SJSA1 (cell line): ENCODE data around the gene TOMM34. TPM values are rescaled to one million over a fixed set of nuclear protein-coding genes. Genes with fewer than 3 reads are reported as not detected.

Source experiments
- DNase-seq, 2 experiments: peaks; one replicate each; pipeline ENCODE4 v3.0.0-alpha.2; 2015 to 2020; ENCODE audit warnings: low spot score in 2 of 2, low read depth in 1 of 2
- H3K27ac ChIP-seq: fragments of 250-450 bp; sonication (Bioruptor Pico); 2 replicates; pipeline ENCODE4 v1.5.1; 2020; ENCODE audit warnings: mild to moderate bottlenecking, moderate library complexity
- H3K27me3 ChIP-seq: fragments of 250-450 bp; sonication (Bioruptor Pico); replicated peaks from 2 replicates; pipeline ENCODE4 v1.5.1; 2020; ENCODE audit warnings: mild to moderate bottlenecking, moderate library complexity
- H3K36me3 ChIP-seq: fragments of 250-450 bp; sonication (Bioruptor Pico); 2 replicates; pipeline ENCODE4 v1.5.1; 2020; ENCODE audit warnings: mild to moderate bottlenecking
- H3K4me1 ChIP-seq: fragments of 250-450 bp; sonication (Bioruptor Pico); replicated peaks from 2 replicates; pipeline ENCODE4 v1.6.1; 2021; ENCODE audit warnings: mild to moderate bottlenecking
- H3K4me3 ChIP-seq: fragments of 250-450 bp; sonication (Bioruptor Pico); 2 replicates; pipeline ENCODE4 v1.5.1; 2020; ENCODE audit warnings: mild to moderate bottlenecking
- H3K9me3 ChIP-seq: fragments of 250-450 bp; sonication (Bioruptor Pico); replicated peaks from 2 replicates; pipeline ENCODE4 v1.5.1; 2020; ENCODE audit warnings: mild to moderate bottlenecking
- total RNA-seq: library from RNA; depleted of rRNA; stranded (reverse); fragments of >200 nt; shearing (Covaris generic); gene quantifications from 2 replicates; pipeline ENCODE4 v1.2.3, GENCODE V29; 2014

Gene TOMM34
- total RNA-seq, 1 experiment from 2014 or later, result 33.7 TPM

- Histone ChIP-seq H3K4me3 (no peak overlapping the region), H3K9me3 (no peaks in the 10 kb centered on the region), H3K36me3 (peaks cover 26% of the 10 kb centered on the region), H3K27me3 (0 out of 2 replicates have a peak, but pooled peaks cover 5% of the 10 kb centered on the region), H3K27ac (no peak overlapping the region), H3K4me1 (peaks cover 30% of the 10 kb centered on the region)
- peak in 1 of 2 experiments; percentile 48 for DNase-seq
These were observed 10.1 kb upstream of the TOMM34 start for GRCh38 chr20:44970243-44970757.

GRCh38 chr20:44969300-44969894, 9.2 kb upstream of the TOMM34 start:
- Histone ChIP-seq H3K9me3 (no peaks in the 10 kb centered on the region), H3K36me3 (peaks cover 18% of the 10 kb centered on the region), H3K4me1 (peaks cover 30% of the 10 kb centered on the region), H3K27me3 (0 out of 2 replicates have a peak, but pooled peaks cover 5% of the 10 kb centered on the region), H3K4me3 (no peak overlapping the region), H3K27ac (no peak overlapping the region)
- DNase-seq, result no peak

- H3K4me3 ChIP-seq, result peak overlapping the region; percentile 67
- peaks cover 21% of the 10 kb centered on the region for H3K4me1 ChIP-seq
- peaks cover 3% of the 10 kb centered on the region; the same call in 1 of the 2 replicates for H3K36me3 ChIP-seq
- DNase-seq, result no peak
- no peaks in the 10 kb centered on the region for H3K9me3 ChIP-seq
- 0 out of 2 replicates have a peak, but pooled peaks cover 5% of the 10 kb centered on the region for H3K27me3 ChIP-seq
- no peak overlapping the region for H3K27ac ChIP-seq
These were observed 7.1 kb upstream of the TOMM34 start for GRCh38 chr20:44967207-44967807.

DNA sequence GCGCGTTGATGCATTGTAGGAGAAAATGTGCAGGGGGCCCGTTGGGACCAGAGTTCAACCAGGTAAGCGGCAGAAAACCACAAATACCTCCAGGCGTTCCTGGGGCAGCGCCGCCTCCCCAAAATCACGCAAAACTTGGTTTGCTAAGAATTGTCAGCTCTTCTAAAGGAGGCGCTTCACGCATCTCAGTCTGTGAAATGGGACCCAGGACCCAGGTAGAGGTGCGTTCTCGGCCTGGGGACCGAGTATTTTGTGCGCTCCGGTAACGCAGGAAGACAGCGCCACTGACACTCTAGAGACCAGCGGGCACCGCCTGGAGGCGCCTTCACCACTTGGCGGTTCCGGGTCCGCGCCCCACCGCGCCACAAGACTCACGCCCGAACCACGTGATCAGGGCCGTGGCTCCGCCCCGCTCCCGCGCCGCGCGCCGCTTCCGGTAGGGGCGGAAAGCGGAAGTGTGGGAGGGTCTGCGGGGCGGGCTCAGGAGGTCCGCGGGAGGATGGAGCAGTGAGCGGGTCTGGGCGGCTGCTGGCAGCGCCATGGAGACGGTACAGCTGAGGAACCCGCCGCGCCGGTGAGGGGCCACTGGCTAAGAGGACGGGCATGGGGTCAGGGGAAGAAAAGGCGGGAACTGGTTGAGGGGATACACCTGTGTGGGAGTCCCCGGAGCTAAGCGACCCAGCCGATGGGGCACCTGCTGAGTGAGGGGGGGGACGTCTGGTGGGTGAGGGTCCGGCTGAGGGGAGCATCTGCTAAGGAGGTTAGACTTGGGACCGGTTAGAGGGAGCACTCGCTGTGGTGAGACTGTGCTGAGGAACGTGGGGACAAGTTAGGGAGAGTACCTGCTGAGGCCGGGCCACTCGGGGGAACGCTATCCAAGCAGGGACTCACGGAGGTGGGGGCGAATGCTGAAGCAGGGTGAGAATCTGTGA, 6.1 kb upstream of the TOMM34 start, which contains the start of gene STK4:
TSS of gene STK4 (plus strand) at position 483 of the 932 bp plus-strand sequence. CDS start at position 540, 57 bp downstream.
- Histone ChIP-seq H3K4me3 (peak within 1 kb of the TSS; percentile 67), H3K36me3 (peaks cover 3% of the 10 kb centered on the region; the same call in 1 of the 2 replicates), H3K27ac (0 out of 2 replicates have a peak within 1 kb of the TSS, but pooled peaks have one; percentile 16), H3K4me1 (peaks cover 26% of the 10 kb centered on the region), H3K27me3 (0 out of 2 replicates have a peak, but pooled peaks cover 5% of the 10 kb centered on the region), H3K9me3 (no peaks in the 10 kb centered on the region)
- peak; percentile 87 to 92 for DNase-seq

- H3K36me3 ChIP-seq, result peaks cover 3% of the 10 kb centered on the region; the same call in 1 of the 2 replicates
- H3K27ac ChIP-seq, result 0 out of 2 replicates have a peak overlapping the region, but pooled peaks have one; percentile 16
- peak in 1 of 2 experiments; percentile 8 for DNase-seq
- 0 out of 2 replicates have a peak, but pooled peaks cover 5% of the 10 kb centered on the region for H3K27me3 ChIP-seq
- no peaks in the 10 kb centered on the region for H3K9me3 ChIP-seq
- peaks cover 32% of the 10 kb centered on the region for H3K4me1 ChIP-seq
- H3K4me3 ChIP-seq, result peak overlapping the region; percentile 67
These were observed 5.4 kb upstream of the TOMM34 start for GRCh38 chr20:44965651-44966029.

- Histone ChIP-seq H3K27me3 (no peaks in the 10 kb centered on the region), H3K9me3 (no peaks in the 10 kb centered on the region), H3K27ac (no peak overlapping the region), H3K4me1 (peaks cover 37% of the 10 kb centered on the region), H3K36me3 (peaks cover 8% of the 10 kb centered on the region; the same call in 1 of the 2 replicates), H3K4me3 (no peak overlapping the region)
- DNase-seq, result no peak
These were observed 3.4 kb upstream of the TOMM34 start for GRCh38 chr20:44963325-44964215.

- peaks cover 17% of the 10 kb centered on the region; the same call in 1 of the 2 replicates for H3K36me3 ChIP-seq
- DNase-seq, result no peak
- no peaks in the 10 kb centered on the region for H3K9me3 ChIP-seq
- no peaks in the 10 kb centered on the region for H3K27me3 ChIP-seq
- H3K4me3 ChIP-seq, result no peak overlapping the region
- H3K4me1 ChIP-seq, result peaks cover 37% of the 10 kb centered on the region
- H3K27ac ChIP-seq, result no peak overlapping the region
These were observed 2.3 kb upstream of the TOMM34 start for GRCh38 chr20:44962483-44962882.

DNA sequence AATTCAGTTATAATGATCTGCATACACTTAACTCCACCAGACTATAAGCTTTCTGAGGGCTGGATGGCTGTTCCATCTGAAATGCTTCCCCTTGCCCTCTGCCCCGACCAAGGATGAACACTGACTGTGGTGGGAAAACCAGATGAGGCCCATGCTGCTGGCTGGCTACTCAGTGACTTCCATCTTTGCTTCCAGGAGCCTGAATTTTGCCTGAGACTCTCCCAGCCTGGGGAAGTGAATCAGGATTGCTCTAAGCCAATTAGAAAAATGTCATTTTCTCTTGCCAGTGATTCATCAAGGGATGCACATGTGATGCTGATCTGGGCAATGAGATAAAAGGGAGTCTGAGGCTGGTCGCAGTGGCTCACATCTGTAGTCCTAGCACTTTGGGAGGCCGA, 1.7 kb upstream of the TOMM34 start:
- Histone ChIP-seq H3K36me3 (peaks cover 17% of the 10 kb centered on the region; the same call in 1 of the 2 replicates), H3K27me3 (no peaks in the 10 kb centered on the region), H3K4me3 (no peak overlapping the region), H3K4me1 (peaks cover 31% of the 10 kb centered on the region), H3K27ac (no peak overlapping the region), H3K9me3 (no peaks in the 10 kb centered on the region)
- DNase-seq, result no peak

DNA sequence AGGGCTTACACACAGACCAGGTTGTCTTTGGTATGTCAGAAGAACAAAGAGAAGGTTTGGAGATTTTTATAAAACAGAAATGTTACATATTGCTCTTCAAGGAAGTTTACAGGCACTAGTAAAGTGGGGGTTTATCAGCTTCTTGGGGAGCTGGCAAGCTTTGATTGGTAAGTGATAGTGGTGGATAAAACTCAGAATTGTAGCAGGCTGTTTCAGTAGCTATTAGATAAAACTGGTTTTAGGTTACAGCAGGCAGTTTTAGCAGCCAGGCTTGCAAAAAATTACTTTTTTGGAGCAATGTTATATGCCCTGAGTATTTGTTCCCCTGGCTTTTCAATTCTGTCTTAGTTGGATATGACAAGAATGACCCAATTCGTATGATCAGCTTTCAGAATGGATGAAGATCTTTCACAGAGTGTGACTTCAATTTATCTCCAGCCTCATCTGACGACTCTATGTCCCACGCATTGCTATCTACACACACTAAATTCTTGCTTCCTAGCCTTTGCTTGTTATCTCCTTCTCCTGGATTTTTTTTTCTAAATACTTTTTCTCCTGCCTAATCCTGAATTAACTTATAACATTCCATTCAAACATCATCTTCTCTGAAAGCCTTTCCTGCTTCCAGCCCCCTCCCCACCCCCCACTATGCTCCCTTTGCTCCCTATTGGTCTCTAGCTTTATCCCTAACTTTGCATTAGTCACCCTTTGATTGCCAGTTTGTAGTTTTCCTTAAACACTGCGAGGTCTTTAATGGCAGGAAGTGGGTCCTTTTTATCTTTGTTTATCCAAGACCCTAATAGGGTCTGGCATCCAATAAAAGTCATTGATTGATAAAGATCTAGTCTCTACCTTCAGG, 1.0 kb upstream of the TOMM34 start:
- no peak overlapping the region for H3K27ac ChIP-seq
- no peaks in the 10 kb centered on the region for H3K27me3 ChIP-seq
- H3K36me3 ChIP-seq, result peaks cover 17% of the 10 kb centered on the region
- no peak overlapping the region for H3K4me3 ChIP-seq
- peaks cover 27% of the 10 kb centered on the region for H3K4me1 ChIP-seq
- no peak for DNase-seq
- no peaks in the 10 kb centered on the region for H3K9me3 ChIP-seq

- Histone ChIP-seq H3K27ac (no peak overlapping the region; the same call in 1 of the 2 replicates), H3K9me3 (no peaks in the 10 kb centered on the region), H3K4me1 (peaks cover 22% of the 10 kb centered on the region), H3K4me3 (peak overlapping the region; percentile 63), H3K36me3 (peaks cover 33% of the 10 kb centered on the region), H3K27me3 (no peaks in the 10 kb centered on the region)
- peak in 1 of 2 experiments; percentile 49 for DNase-seq
These were observed 527 bp downstream of the TOMM34 start for GRCh38 chr20:44959638-44960102.

- DNase-seq, result peak in 1 of 2 experiments; percentile 7
- Histone ChIP-seq H3K27me3 (no peaks in the 10 kb centered on the region), H3K4me3 (peak overlapping the region; percentile 63), H3K36me3 (peaks cover 38% of the 10 kb centered on the region), H3K9me3 (no peaks in the 10 kb centered on the region), H3K27ac (no peak overlapping the region), H3K4me1 (peaks cover 22% of the 10 kb centered on the region)
These were observed 1.0 kb downstream of the TOMM34 start for GRCh38 chr20:44959082-44959637.
